GM21423 (cell line): ENCODE results near the gene RASL11B.

Experiments
- ATAC-seq: cut with Tn5 transposase; IDR thresholded peaks from one replicate; pipeline ENCODE4 v1.9.1; 2021; ENCODE audit warnings: mild to moderate bottlenecking, moderate library complexity; ENCODE audit not compliant: unreplicated experiment

RASL11B gene

GRCh38 chr4:52870225-52870624 lies 8.1 kb downstream of the RASL11B start:
- no peak for ATAC-seq

- ATAC-seq: no peak
Observed at GRCh38 chr4:52873191-52873590, 11.1 kb downstream of the RASL11B start.

GRCh38 chr4:52873861-52874343 lies 11.8 kb downstream of the RASL11B start:
- no peak for ATAC-seq

GRCh38 chr4:52874948-52875347 lies 12.8 kb downstream of the RASL11B start:
- no peak for ATAC-seq

- no peak for ATAC-seq
Observed at GRCh38 chr4:52876069-52876468, 14.0 kb downstream of the RASL11B start.

- no peak for ATAC-seq
Observed at GRCh38 chr4:52877036-52877435, 14.9 kb downstream of the RASL11B start.

GRCh38 chr4:52877694-52878093 lies 15.6 kb downstream of the RASL11B start:
- no peak for ATAC-seq

- no peak for ATAC-seq
Observed at GRCh38 chr4:52879471-52879870, 17.4 kb downstream of the RASL11B start.

- no peak for ATAC-seq
Observed at GRCh38 chr4:52880994-52881393, 18.9 kb downstream of the RASL11B start.

- no peak for ATAC-seq
Observed at GRCh38 chr4:52883183-52883621, 21.1 kb downstream of the RASL11B start.

- ATAC-seq: no peak
Observed at GRCh38 chr4:52883707-52884669, 21.9 kb downstream of the RASL11B start.

- no peak for ATAC-seq
Observed at GRCh38 chr4:52884994-52885393, 22.9 kb downstream of the RASL11B start.

GRCh38 chr4:52889354-52889753 lies 27.2 kb downstream of the RASL11B start:
- ATAC-seq: no peak

- no peak for ATAC-seq
Observed at GRCh38 chr4:52889778-52890520, 27.8 kb downstream of the RASL11B start.

GRCh38 chr4:52890521-52890791 lies 28.3 kb downstream of the RASL11B start:
- no peak for ATAC-seq

- no peak for ATAC-seq
Observed at GRCh38 chr4:52891743-52892142, 29.6 kb downstream of the RASL11B start.

- ATAC-seq: no peak
Observed at GRCh38 chr4:52892880-52893279, 30.8 kb downstream of the RASL11B start.

GRCh38 chr4:52894443-52894842 lies 32.3 kb downstream of the RASL11B start:
- ATAC-seq: no peak

- ATAC-seq: no peak
Observed at GRCh38 chr4:52903273-52903672, 41.2 kb downstream of the RASL11B start.

- ATAC-seq: no peak
Observed at GRCh38 chr4:52904421-52904820, 42.3 kb downstream of the RASL11B start.

- no peak for ATAC-seq
Observed at GRCh38 chr4:52907510-52907909, 45.4 kb downstream of the RASL11B start.

GRCh38 chr4:52910115-52910514 lies 48.0 kb downstream of the RASL11B start:
- ATAC-seq: no peak
